Measurements from ENCODE around the gene BLOC1S4.

BLOC1S4 gene

DNA sequence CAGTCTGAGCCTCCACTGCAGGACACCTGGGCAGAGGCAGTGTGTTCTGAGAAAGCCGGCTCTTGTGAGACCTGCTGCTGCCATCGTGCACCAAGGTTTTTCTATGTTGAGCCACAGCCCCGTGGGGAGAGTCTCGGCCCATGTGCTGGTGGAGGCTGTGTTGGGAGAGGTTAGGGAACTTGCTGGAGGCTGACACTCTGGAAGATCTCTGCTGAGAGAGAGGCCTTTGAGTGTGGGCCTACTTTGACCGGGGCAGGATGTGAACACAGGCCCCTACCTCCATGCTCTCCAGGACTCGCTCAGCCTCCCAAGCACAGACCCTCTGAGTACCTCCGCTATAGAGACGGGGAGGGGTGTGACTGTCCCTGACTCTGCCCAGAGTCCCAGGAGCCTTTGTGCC is 23.6 kb upstream of the BLOC1S4 start:
- DNase-seq (ENCODE audit: low read depth in 2 of 2, low spot score in 1 of 2): no peak

DNA sequence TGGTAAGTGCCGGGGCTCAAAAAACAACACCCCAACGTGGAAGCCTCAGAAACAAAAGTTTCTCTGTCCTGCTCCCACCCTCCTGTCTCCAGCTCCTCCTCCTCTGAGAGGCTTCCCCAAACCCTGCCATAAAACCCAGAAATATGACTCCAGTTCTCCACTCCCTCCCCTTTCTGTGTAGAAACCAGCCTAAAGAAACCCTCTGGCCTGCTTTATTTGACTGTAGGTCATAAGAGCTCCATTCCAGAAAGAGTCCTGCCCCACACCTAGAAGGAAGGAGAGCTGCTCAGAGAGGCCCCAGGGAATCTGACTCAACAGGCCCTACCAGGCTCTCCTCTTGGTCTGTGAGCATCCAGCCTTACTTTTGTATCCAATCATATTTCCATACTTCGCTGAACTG is 23.2 kb upstream of the BLOC1S4 start:
- DNase-seq (ENCODE audit: low read depth in 2 of 2, low spot score in 1 of 2): no peak

DNA sequence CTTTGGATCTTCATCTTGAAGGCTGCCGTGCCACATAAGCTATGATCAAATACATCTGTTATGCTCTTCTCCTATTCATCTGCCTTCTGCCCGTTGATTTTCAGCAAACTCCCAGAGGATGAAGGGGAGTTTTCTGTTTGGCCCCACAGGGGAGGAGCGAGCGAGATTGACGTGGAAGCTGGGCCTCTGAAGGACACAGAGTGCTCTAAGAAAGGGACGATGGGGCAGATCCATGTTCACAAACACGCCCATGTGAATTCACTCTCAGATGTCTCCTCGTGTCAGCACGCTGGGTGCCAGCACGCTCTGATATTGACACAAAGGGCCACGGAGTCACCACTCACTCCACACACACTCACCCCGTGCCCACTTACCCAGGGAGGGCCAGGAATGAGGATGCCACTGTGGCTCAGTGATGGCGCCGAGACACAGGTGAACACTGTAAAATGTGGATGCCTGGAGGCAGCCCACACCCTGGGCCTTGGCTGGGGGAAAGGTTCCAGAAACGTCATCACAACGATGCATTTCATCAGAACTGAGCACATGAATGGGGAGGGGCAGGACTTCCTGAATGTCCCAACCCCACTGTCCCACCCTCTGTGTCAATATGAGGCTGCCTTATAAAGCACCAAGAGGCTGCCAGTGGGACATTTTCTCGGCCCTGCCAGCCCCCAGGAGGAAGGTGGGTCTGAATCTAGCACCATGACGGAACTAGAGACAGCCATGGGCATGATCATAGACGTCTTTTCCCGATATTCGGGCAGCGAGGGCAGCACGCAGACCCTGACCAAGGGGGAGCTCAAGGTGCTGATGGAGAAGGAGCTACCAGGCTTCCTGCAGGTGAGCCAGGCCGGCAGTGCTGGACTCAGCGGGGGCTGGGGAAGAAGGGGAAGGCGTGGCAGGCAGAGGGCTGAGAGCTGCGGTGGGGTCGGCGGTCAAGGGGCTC is 22.5 kb upstream of the BLOC1S4 start, which contains the start of gene S100P:
TSS of gene S100P (plus strand) at position 648 of the 946 bp plus-strand sequence. CDS start at position 703, 55 bp downstream.
- DNase-seq (ENCODE audit: low read depth in 2 of 2, low spot score in 1 of 2): no peak

DNA sequence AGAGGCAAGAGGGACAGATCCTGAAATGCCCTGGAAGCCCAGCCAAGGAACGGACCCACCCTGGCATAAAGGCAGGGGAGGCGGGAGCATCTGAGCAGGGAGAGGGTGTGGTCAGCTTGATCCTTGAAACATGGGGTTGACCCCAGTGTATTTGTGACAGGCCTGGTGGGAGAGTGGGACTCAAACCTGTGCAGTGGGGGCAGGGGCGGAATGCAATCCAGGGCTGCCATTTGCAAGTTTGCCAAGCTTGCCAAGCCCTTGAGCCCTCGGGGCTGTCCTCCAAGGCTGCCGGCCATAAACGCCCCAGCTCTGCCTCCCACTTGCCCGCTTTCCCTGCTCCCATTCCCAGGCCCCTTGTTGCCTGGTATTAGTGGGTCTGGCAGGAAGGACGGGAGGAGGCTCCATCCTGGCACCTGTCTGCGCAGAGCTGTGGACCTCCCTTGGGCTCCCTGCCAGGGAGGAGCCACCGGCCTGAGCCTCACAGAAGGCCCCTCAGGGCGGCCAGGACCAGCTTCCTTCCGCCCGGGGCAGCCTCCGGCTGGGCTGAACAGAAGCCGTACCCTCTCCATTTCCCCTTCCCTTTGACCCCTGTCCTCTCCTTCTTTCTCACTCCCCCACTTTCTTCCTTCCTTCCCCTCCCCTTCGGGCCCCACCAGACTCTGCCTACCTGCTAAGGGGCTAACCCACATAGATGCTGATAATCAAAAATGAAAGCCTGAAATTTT is 21.6 kb upstream of the BLOC1S4 start:
- DNase-seq (ENCODE audit: low read depth in 2 of 2, low spot score in 1 of 2): no peak

GRCh38 chr4:6695660-6696610 is 20.0 kb upstream of the BLOC1S4 start:
- DNase-seq (ENCODE audit: low read depth in 2 of 2, low spot score in 1 of 2): no peak

DNA sequence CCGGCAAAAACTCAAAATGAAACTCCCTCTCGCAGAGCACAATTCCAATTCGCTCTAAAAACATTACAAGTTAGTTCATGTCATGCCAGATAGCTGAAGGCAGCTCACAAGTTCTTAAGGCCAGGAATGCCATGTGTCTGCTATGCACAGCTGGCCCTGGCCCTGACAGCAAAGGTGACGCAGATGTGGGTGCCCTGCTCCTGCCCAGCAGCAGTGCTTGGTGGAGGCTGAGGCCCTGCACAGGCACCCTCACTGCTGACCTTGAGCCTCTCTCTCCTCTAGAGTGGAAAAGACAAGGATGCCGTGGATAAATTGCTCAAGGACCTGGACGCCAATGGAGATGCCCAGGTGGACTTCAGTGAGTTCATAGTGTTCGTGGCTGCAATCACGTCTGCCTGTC is 19.4 kb upstream of the BLOC1S4 start:
- no peak for DNase-seq (ENCODE audit: low read depth in 2 of 2, low spot score in 1 of 2)

DNA sequence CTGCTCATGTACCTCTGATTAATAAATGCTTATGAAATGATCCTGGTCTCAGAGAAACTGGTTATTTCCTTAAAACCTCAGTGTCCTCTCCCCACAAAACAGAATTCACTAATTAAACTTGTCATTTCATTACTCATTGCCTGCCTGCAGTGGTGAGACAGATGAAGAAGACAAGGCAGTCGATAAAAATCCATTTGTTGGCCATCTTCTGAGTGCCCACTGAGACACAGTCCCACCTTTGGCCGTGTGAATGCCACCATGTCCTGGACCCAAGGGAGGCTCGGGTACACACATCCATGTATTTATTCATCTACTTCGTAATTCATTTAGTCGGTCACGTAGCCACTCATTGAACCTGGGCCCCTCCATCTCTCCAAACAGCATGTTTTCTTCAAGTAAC is 18.8 kb upstream of the BLOC1S4 start:
- no peak for DNase-seq (ENCODE audit: low read depth in 2 of 2, low spot score in 1 of 2)

GRCh38 chr4:6699388-6699787 is 16.6 kb upstream of the BLOC1S4 start:
- no peak for DNase-seq (ENCODE audit: low read depth in 2 of 2, low spot score in 1 of 2)

DNA sequence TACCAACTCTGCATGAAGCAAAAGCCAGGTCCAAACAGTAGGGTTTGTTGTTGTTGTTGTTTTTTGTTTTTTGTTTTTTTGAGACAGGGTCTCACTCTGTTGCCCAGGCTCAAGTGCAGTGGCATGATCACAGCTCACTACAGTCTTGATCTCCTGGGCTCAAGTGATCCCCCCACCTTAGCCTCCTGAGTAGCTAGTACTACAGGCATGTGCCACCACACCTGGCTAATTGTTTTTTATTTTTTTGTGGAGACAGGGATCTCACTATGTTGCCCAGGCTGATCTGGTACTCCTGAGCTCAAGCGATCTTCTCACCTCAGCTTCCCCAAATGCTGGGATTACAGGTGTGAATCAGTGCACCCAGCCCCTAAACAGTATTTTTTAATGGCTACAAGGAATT is 16.1 kb upstream of the BLOC1S4 start:
- DNase-seq (ENCODE audit: low read depth in 2 of 2, low spot score in 1 of 2): no peak

DNA sequence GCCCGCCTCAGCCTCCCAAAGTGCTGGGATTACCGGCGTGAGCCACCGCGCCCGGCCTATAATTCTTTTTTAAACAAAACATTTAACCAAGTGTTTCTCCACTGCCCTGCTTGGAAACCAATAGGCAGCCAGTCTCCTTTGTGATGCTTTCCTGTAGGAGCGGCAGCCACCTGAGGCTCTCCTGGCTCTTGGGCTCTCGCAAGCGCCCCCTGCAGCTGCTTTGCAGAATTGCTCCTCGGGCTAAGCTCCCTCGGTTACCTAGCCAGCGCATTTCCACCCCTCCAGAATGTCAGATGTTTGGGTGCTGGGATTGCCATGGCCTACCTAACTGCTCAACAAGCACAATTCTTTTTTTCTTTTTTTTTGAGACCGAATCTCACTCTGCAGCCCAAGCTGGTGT is 14.6 kb upstream of the BLOC1S4 start:
- DNase-seq (ENCODE audit: low read depth in 2 of 2, low spot score in 1 of 2): no peak

- DNase-seq (ENCODE audit: low read depth in 2 of 2, low spot score in 1 of 2): no peak
Observed at GRCh38 chr4:6702761-6703160, 13.2 kb upstream of the BLOC1S4 start.

DNA sequence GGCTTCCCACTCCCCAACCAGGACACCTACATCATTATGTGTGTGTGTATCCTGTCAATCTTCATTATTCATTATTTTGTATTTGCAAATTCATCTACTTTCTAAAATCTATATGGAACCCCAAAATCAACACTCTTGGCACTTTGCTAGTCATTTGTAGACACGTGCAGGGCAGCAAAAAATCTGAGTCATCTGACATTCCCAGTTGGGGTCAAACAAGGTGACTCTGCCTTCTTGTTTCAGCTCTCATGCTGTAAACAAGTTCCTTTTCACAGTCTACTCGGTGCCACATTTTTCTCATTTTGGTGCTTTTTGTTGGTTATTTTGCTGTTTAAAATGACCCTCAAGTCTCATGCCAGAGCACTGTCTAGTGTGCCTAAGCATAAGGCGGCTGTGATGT is 12.2 kb upstream of the BLOC1S4 start:
- no peak for DNase-seq (ENCODE audit: low read depth in 2 of 2, low spot score in 1 of 2)

DNA sequence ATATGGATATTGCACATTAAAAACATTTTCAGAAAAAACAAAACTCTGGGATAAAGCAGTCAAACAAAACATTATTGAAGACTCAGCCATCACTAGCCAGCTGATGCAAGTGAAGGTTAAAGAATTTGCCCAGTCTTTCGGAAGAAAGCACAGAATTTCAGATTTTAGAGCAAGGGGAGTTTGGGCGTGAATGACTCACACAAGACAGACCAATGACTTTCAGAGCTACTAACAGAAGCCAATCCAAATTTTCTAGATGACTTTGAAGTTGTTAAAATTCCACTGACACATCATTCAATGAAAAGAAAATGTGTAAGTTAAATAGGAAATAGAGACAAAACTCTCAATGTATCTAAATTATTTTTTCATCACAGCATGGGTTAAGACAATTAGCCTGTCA is 10.3 kb upstream of the BLOC1S4 start:
- no peak for DNase-seq (ENCODE audit: low read depth in 2 of 2, low spot score in 1 of 2)

DNA sequence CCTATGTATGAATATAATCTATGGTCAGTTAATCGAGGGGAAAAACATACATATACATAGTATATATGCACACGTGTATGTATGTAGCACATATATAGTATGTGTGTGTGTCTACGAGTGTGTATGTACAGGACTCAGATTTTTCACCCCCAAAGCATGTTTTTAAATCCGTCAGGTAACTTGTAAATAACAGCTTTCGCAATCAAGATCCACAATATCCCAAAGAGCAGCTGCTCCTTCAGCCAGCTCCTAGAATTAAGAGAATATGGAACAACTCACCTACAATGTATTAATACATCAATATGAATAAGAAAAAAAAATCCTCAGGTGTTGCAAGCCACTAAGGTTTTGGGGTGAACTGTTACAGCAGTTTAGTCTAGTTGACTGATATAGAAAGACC is 9.8 kb upstream of the BLOC1S4 start:
- no peak for DNase-seq (ENCODE audit: low read depth in 2 of 2, low spot score in 1 of 2)

GRCh38 chr4:6709230-6710114 is 6.5 kb upstream of the BLOC1S4 start, which contains the start of gene MRFAP1L1:
Gene MRFAP1L1 (minus strand): TSS chr4:6709865. CDS start chr4:6709629, 236 bp downstream.
- peak; percentile 90 to 92 for DNase-seq (ENCODE audit: low read depth in 2 of 2, low spot score in 1 of 2)

DNA sequence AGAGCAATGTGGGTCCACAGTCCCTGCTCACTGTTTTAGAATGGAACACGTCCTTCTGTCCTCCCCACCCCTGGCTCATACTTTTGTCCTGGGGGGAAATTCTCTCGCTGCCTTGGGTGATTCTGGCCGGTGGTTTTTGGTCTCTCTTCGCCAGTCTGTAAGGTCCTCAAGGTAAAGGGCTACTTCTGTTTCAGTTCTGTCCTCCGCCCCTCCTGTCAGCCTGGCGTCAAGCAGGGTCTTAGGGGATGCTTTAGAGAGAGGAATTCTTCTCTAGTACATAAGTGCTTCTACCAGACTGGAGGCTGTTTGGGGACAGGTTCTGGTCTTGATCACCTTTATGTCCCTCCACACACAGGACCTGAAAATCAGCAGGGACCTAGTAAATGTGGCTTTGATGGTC is 5.7 kb upstream of the BLOC1S4 start:
- DNase-seq (ENCODE audit: low read depth in 2 of 2, low spot score in 1 of 2): no peak

DNA sequence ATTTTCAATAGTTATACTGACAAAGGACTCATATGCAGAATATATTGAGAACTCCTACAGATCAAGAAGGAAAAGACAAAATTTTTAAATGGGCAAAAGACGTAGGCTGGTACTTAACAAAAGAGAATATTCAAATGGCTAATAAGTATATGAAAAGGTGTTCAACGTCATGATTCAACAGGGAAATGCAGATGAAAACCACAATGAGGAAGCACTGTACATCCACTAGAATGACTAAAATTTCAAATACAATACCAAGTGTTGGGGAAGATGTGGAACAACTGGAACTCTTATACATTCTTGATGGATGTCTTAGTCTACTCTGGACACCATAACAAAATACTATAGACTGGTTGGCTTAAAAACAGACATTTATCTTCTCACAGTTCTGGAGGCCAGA is 5.0 kb upstream of the BLOC1S4 start:
- no peak for DNase-seq (ENCODE audit: low read depth in 2 of 2, low spot score in 1 of 2)

- no peak for DNase-seq (ENCODE audit: low read depth in 2 of 2, low spot score in 1 of 2)
Observed at GRCh38 chr4:6714954-6715353, 1.0 kb upstream of the BLOC1S4 start.

- DNase-seq (ENCODE audit: low read depth in 2 of 2, low spot score in 1 of 2): no peak
Observed at GRCh38 chr4:6715704-6716017, 313 bp upstream of the BLOC1S4 start.

DNA sequence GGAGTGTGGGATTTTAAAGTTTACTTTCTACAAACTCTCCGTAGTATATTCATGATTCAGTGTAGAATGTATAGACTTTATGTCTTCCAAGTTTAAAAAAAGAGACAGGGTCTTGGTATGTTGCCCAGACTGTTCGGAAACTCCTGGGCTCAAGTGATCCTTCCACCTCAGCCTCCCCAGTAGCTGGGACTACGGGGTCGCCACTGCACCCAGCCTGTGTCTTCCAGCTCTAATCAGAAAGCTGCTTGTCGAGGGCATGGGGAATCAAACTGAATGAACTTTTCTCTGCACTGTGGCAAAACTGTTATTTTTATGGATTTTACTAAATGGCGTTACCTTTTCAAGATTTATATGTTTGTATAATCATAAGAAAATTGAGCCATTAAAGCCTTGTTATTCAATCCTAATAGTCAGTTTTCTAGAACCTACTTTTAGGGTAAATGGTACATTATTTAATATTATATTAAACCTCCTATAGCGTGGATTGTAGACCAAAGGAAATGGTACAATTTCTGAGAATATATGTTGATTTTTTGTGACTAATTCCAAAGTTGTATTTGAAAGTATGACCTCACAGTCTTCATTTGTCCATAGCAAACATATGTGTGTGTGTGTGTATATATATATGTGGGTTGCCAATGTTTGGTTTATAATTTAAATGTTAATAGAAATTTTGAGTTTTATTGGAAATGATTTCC is 1.1 kb downstream of the BLOC1S4 start:
- DNase-seq (ENCODE audit: low read depth in 2 of 2, low spot score in 1 of 2): no peak

Measured in stimulated activated CD8-positive, alpha-beta memory T cell treated with anti-CD3 and anti-CD28 coated beads, Interleukin-4, amount 100 ng/mL, for 1 hour (primary cell).